ENCODE measurements around the gene SLC2A13. TPM values are rescaled to one million over a fixed set of nuclear protein-coding genes. Genes with fewer than 3 reads are reported as not detected.
"Not testable (repeated sequence)": the region's sequence is repeated elsewhere in the genome, so short reads cannot be mapped to it uniquely, and the experiment has no call there.

The SLC2A13 gene
- total RNA-seq, 1 experiment from 2014 or later: 1.6 TPM

DNA sequence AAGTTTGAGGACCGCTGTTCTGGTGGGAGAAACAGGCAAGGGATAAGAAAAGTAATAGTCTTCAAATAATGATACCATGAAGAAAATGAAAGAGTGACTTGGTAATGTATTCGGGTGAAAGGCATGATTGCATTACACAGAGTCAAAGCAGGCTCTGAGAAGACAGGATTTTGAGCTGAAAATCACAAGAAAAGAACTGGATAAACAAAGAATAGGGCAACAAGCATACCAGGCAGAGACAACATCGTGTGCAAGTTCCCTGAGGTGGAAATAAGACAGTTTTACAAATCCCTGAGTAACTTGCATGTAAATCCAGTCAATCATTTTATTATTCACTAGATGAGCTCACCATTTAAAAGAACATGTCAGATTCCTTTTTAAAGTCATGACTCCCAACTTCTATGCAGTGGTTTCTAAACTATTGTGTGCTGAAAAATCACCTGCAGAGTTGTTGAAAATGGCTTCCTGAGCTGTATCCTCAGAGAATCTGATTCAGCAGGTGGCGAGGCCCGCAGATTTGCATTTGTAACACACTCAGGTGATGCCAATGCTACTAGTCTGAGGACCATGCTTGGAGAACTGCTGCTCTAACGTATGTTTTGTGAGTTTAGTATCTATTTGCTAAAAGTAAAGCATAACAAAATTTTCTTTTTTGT is 353.3 kb downstream of the SLC2A13 start:
- Histone ChIP-seq H4K20me1 (ENCODE audit: insufficient read depth) (no peaks in the 10 kb centered on the region), H3K79me2 (ENCODE audit: low read depth) (no peaks in the 10 kb centered on the region), H3F3A (ENCODE audit: insufficient read depth, low read depth) (no peaks in the 10 kb centered on the region), H3K4me1 (replicated peaks; ENCODE audit: insufficient read depth) (no peaks in the 10 kb centered on the region), H3K9me3 (ENCODE audit: insufficient read depth, low read depth) (no peaks in the 10 kb centered on the region), H3K27ac (no peak overlapping the region), H2AFZ (no peak overlapping the region), H3K27me3 (ENCODE audit: insufficient read depth, low read depth) (no peaks in the 10 kb centered on the region), H3K36me3 (ENCODE audit: low read depth) (no peaks in the 10 kb centered on the region), H3K4me3 (no peak overlapping the region), H3K4me2 (no peak overlapping the region), H3K9me2 (ENCODE audit: insufficient read depth) (no peaks in the 10 kb centered on the region)
- intact Hi-C loops (cut with micrococcal nuclease; ENCODE audit: unreplicated experiment): no loop called here
- no peak for DNase-seq
- CTCF ChIA-PET: no interaction called here
- POLR2A ChIA-PET (ENCODE audit: unreplicated experiment): no interaction called here
- BruUV-seq (replicated peaks): no TSS peak
- no peak for TF ChIP-seq EZH2 (IDR thresholded peaks at IDR 0.05; ENCODE audit: low read depth)
- TF ChIP-seq, protein P1, sequence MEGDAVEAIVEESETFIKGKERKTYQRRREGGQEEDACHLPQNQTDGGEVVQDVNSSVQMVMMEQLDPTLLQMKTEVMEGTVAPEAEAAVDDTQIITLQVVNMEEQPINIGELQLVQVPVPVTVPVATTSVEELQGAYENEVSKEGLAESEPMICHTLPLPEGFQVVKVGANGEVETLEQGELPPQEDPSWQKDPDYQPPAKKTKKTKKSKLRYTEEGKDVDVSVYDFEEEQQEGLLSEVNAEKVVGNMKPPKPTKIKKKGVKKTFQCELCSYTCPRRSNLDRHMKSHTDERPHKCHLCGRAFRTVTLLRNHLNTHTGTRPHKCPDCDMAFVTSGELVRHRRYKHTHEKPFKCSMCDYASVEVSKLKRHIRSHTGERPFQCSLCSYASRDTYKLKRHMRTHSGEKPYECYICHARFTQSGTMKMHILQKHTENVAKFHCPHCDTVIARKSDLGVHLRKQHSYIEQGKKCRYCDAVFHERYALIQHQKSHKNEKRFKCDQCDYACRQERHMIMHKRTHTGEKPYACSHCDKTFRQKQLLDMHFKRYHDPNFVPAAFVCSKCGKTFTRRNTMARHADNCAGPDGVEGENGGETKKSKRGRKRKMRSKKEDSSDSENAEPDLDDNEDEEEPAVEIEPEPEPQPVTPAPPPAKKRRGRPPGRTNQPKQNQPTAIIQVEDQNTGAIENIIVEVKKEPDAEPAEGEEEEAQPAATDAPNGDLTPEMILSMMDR (conservative IDR thresholded peaks at IDR 0.05): no peak

DNA sequence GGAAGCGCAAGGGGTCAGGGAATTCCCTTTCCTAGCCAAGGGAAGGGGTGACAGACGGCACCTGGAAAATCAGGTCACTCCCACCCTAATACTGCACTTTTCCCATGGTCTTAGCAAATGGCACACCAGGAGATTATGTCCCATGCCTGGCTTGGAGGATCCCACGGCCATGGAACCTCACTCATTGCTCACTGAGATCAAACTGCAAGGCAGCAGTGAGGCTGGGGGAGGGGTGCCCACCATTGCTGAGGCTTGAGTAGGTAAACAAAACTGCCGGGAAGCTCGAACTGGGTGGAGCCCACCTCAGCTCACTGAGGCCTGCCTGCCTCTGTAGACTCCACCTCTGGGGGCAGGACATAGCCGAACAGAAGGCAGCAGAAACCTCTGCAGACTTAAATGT is 359.7 kb downstream of the SLC2A13 start:
- POLR2A ChIA-PET (ENCODE audit: unreplicated experiment); BruUV-seq (replicated peaks); H3K27me3 ChIP-seq (ENCODE audit: insufficient read depth, low read depth); H3K4me2 ChIP-seq; H4K20me1 ChIP-seq (ENCODE audit: insufficient read depth); CTCF ChIA-PET; H3K36me3 ChIP-seq (ENCODE audit: low read depth); DNase-seq; H3K4me3 ChIP-seq; H3F3A ChIP-seq (ENCODE audit: insufficient read depth, low read depth); H3K9me3 ChIP-seq (ENCODE audit: insufficient read depth, low read depth); H3K9me2 ChIP-seq (ENCODE audit: insufficient read depth); H3K27ac ChIP-seq; intact Hi-C loops (cut with micrococcal nuclease; ENCODE audit: unreplicated experiment); H2AFZ ChIP-seq; H3K79me2 ChIP-seq (ENCODE audit: low read depth); H3K4me1 ChIP-seq (replicated peaks; ENCODE audit: insufficient read depth): not testable (repeated sequence)

DNA sequence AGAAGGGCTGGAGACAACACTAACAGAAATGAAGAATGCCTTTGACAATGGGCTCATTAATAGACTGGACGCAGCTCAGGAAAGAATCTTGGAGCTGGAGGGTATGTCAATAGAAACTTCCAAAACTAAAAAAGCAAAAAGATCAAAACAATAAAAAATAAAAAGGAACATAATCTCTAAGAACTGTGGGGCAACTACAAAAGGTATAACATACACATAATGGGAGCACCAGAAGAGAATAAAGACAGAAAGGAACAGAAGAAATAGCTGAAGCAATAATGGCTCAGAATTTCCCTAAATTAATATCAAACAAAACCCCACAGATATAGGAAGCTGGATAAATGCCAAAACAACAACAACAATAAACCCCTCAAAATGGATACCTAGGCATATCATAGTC is 362.2 kb downstream of the SLC2A13 start:
- no peak overlapping the region for H3K4me2 ChIP-seq
- no peaks in the 10 kb centered on the region for H3K36me3 ChIP-seq (ENCODE audit: low read depth)
- no peak overlapping the region for H3K4me3 ChIP-seq
- no peak overlapping the region for H2AFZ ChIP-seq
- H3F3A ChIP-seq (ENCODE audit: insufficient read depth, low read depth): no peaks in the 10 kb centered on the region
- CTCF ChIA-PET: no interaction called here
- POLR2A ChIA-PET (ENCODE audit: unreplicated experiment): no interaction called here
- no TSS peak for BruUV-seq (replicated peaks)
- intact Hi-C loops (cut with micrococcal nuclease; ENCODE audit: unreplicated experiment): no loop called here
- no peaks in the 10 kb centered on the region for H3K79me2 ChIP-seq (ENCODE audit: low read depth)
- H3K9me3 ChIP-seq (ENCODE audit: insufficient read depth, low read depth): no peaks in the 10 kb centered on the region
- TF ChIP-seq EZH2 (IDR thresholded peaks at IDR 0.05; ENCODE audit: low read depth): no peak
- TF ChIP-seq, protein P1 (conservative IDR thresholded peaks at IDR 0.05): no peak
- H3K27ac ChIP-seq: no peak overlapping the region
- no peaks in the 10 kb centered on the region for H3K4me1 ChIP-seq (replicated peaks; ENCODE audit: insufficient read depth)
- H3K27me3 ChIP-seq (ENCODE audit: insufficient read depth, low read depth): no peaks in the 10 kb centered on the region
- DNase-seq: no peak
- no peaks in the 10 kb centered on the region for H3K9me2 ChIP-seq (ENCODE audit: insufficient read depth)
- no peaks in the 10 kb centered on the region for H4K20me1 ChIP-seq (ENCODE audit: insufficient read depth)

DNA sequence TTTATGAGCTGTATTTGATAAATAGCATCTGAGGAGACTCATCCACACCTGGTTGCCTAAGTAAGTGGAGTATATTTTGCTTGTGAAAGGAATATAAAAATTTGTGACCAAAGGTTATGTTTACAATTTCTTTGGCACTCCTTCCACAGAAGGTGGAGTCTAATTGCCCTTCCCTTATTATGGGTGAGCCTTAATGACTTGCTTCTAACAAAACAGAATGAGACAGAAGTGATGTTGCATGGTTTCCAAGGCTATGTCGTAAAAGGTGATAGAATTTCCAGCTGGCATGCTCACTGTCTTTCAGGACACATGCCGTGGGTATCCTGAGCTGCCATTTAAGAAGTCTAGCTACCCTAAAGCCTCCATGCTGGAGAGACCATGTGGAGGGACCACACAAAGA is 369.5 kb downstream of the SLC2A13 start:
- Histone ChIP-seq H3K27ac (no peak overlapping the region), H4K20me1 (ENCODE audit: insufficient read depth) (no peaks in the 10 kb centered on the region), H3K4me3 (no peak overlapping the region), H3K4me2 (no peak overlapping the region), H2AFZ (no peak overlapping the region), H3K27me3 (ENCODE audit: insufficient read depth, low read depth) (no peaks in the 10 kb centered on the region), H3K9me2 (ENCODE audit: insufficient read depth) (no peaks in the 10 kb centered on the region), H3K4me1 (replicated peaks; ENCODE audit: insufficient read depth) (no peaks in the 10 kb centered on the region), H3K9me3 (ENCODE audit: insufficient read depth, low read depth) (no peaks in the 10 kb centered on the region), H3K79me2 (ENCODE audit: low read depth) (no peaks in the 10 kb centered on the region), H3K36me3 (ENCODE audit: low read depth) (no peaks in the 10 kb centered on the region), H3F3A (ENCODE audit: insufficient read depth, low read depth) (no peaks in the 10 kb centered on the region)
- TF ChIP-seq EZH2 (IDR thresholded peaks at IDR 0.05; ENCODE audit: low read depth): no peak
- TF ChIP-seq, protein P1 (conservative IDR thresholded peaks at IDR 0.05): no peak
- BruUV-seq (replicated peaks): no TSS peak
- DNase-seq: no peak
- intact Hi-C loops (cut with micrococcal nuclease; ENCODE audit: unreplicated experiment): no loop called here
- POLR2A ChIA-PET (ENCODE audit: unreplicated experiment): no interaction called here
- CTCF ChIA-PET: no interaction called here
